HepG2 (cell line): Measurements from ENCODE around the gene NOSTRIN. TPM values are rescaled to one million over a fixed set of nuclear protein-coding genes. Genes with fewer than 3 reads are reported as not detected.

Experiments used
- ATAC-seq: fragments of 200-7000 bp; cut with Tn5 transposase; 3 replicates; pipeline ENCODE4 v1.9.1; 2020; ENCODE audit warnings: mild to moderate bottlenecking, moderate library complexity
- BruUV-seq: library from RNA; stranded (reverse); fragments of 400-500 nt; replicated peaks from 2 replicates; lab custom pipeline; 2021; lab: Mats Ljungman, UMichigan
- CTCF ChIA-PET: fragments of 300-600 bp; formaldehyde crosslinking; extraction: SDS; loops from one replicate; lab custom pipeline; 2021; ENCODE audit warnings: low total read pairs, inconsistent platforms, low intra/inter-chr PET ratio; lab: Yijun Ruan, JAX
- POLR2A ChIA-PET: fragments of 350-600 bp; sonication (Branson Sonifier 250); formaldehyde crosslinking; loops from one replicate; lab custom pipeline; 2020; ENCODE audit warnings: antibody characterized with exemption, inconsistent platforms; lab: Yijun Ruan, JAX
- DNase-seq: peaks from one replicate; pipeline ENCODE4 v3.0.0-alpha.2; 2015; ENCODE audit warnings: low spot score
- FAIRE-seq: peaks from 3 replicates; lab custom pipeline; 2011; peaks lifted over from hg19 to GRCh38; lab: Jason Lieb, UNC
- H2AFZ ChIP-seq: one replicate; pipeline ENCODE4 v1.6.1; 2011; ENCODE audit warnings: low read length, inconsistent platforms
- H3K27ac ChIP-seq: fragments of 300-600 bp; 3 replicates; pipeline ENCODE4 v1.8.0; 2011; ENCODE audit warnings: mixed run types, mild to moderate bottlenecking, mixed read lengths, low read length, inconsistent platforms; ENCODE audit not compliant: insufficient read depth; ENCODE audit errors: extremely low read length
- H3K27me3 ChIP-seq, 2 experiments: fragments of 200-600 bp in 1 of 2; 2 replicates in 1 of 2; 3 replicates in 1 of 2; pipeline versions ENCODE4 v1.6.0 to v1.8.0; 2011; ENCODE audit warnings: low read length in 2 of 2, mild to moderate bottlenecking in 2 of 2, moderate library complexity in 2 of 2, inconsistent platforms in 1 of 2; ENCODE audit not compliant: insufficient read depth in 2 of 2, control insufficient read depth in 1 of 2
- H3K36me3 ChIP-seq, 2 experiments: fragments of 200-600 bp in 1 of 2; replicated peaks in 1 of 2; 2 replicates in 1 of 2; 3 replicates in 1 of 2; pipeline versions ENCODE4 v1.5.1 to v1.8.0; 2011; ENCODE audit warnings: low read length in 2 of 2, inconsistent platforms in 1 of 2; ENCODE audit not compliant: insufficient read depth in 2 of 2, control insufficient read depth in 1 of 2
- H3K4me1 ChIP-seq: 2 replicates; pipeline ENCODE4 v1.5.1; 2012; ENCODE audit warnings: low read length, inconsistent platforms; ENCODE audit not compliant: insufficient read depth
- H3K4me2 ChIP-seq: 2 replicates; pipeline ENCODE4 v1.6.0; 2011; ENCODE audit warnings: low read depth, low read length, inconsistent platforms
- H3K4me3 ChIP-seq, 3 experiments: fragments of 200-600 bp in 1 of 3; sonication (generic), shearing (Covaris generic) in 1 of 3; replicated peaks in 1 of 3; 2 replicates each; pipeline ENCODE4 v1.5.1; 2011 to 2016; ENCODE audit warnings: low read length in 3 of 3, inconsistent platforms in 2 of 3, low read depth in 2 of 3, mild to moderate bottlenecking in 2 of 3, control low read depth in 1 of 3, mixed read lengths in 1 of 3; ENCODE audit not compliant: insufficient read depth in 1 of 3
- H3K79me2 ChIP-seq: one replicate; pipeline ENCODE4 v1.6.1; 2011; ENCODE audit warnings: low read length, inconsistent platforms; ENCODE audit not compliant: insufficient read depth
- H3K9ac ChIP-seq: 2 replicates; pipeline ENCODE4 v1.6.0; 2011; ENCODE audit warnings: mild to moderate bottlenecking, low read depth, low read length, inconsistent platforms; ENCODE audit not compliant: insufficient read depth
- H3K9me3 ChIP-seq: 2 replicates; pipeline ENCODE4 v1.5.1; 2012; ENCODE audit warnings: mild to moderate bottlenecking, low read length
- H4K20me1 ChIP-seq: 2 replicates; pipeline ENCODE4 v1.6.0; 2011; ENCODE audit warnings: inconsistent platforms, mild to moderate bottlenecking, low read length, moderate library complexity; ENCODE audit not compliant: insufficient read depth
- AHR ChIP-seq: IDR thresholded peaks from 2 replicates; pipeline ENCODE4 v1.6.1; 2018; ENCODE audit warnings: missing genetic modification reagents, missing compliant biosample characterization
- ASH2L ChIP-seq: fragments of 300-600, 200-600 bp; sonication (generic); IDR thresholded peaks from 2 replicates; pipeline ENCODE4 v1.7.0; 2017; ENCODE audit warnings: low read depth, mild to moderate bottlenecking, moderate library complexity, mixed read lengths, low read length; ENCODE audit not compliant: insufficient read length
- ATF6 ChIP-seq: sonication (generic); formaldehyde crosslinking; conservative IDR thresholded peaks from 2 replicates; pipeline ENCODE4 v1.4.0; 2020; ENCODE audit warnings: missing genetic modification reagents
- GABPB1 ChIP-seq: IDR thresholded peaks from 2 replicates; pipeline ENCODE4 v1.6.1; 2016; ENCODE audit warnings: mild to moderate bottlenecking, missing genetic modification reagents, moderate library complexity, missing compliant biosample characterization
- SKI ChIP-seq: fragments of 450-650 bp; IDR thresholded peaks from one replicate; pipeline ENCODE4 v1.6.1; 2018; ENCODE audit warnings: mild to moderate bottlenecking; ENCODE audit not compliant: partially characterized antibody
- SP140L ChIP-seq: sonication (generic); formaldehyde crosslinking; IDR thresholded peaks from 2 replicates; pipeline ENCODE4 v1.4.0; 2020; ENCODE audit warnings: missing genetic modification reagents, borderline replicate concordance
- ZNF574 ChIP-seq: sonication (generic); formaldehyde crosslinking; IDR thresholded peaks from 2 replicates; pipeline ENCODE4 v1.4.0; 2020; ENCODE audit warnings: missing genetic modification reagents
- ZNF616 ChIP-seq: sonication (generic); formaldehyde crosslinking; IDR thresholded peaks from 2 replicates; pipeline ENCODE4 v1.5.0; 2020; ENCODE audit warnings: low read depth, mild to moderate bottlenecking, missing genetic modification reagents
- ZNF839 ChIP-seq: sonication (generic); formaldehyde crosslinking; IDR thresholded peaks from 2 replicates; pipeline ENCODE4 v1.4.0; 2020; ENCODE audit warnings: missing genetic modification reagents, mild to moderate bottlenecking, borderline replicate concordance
- WGBS: methylation state at CpG from one replicate; pipeline ENCODE4 v1.1.6; 2017; ENCODE audit warnings: low lambda C conversion rate; 5-methylcytosine and 5-hydroxymethylcytosine counted together
- in situ Hi-C: cut with HindIII; loops from 2 replicates; pipeline ENCODE4 v1.10.0; 2017; ENCODE audit warnings: low pct_unique_long_range_greater_than_20kb; ENCODE audit not compliant: extremely low pct_ligation_motif_present
- intact Hi-C: fragments of 100-400 bp; cut with micrococcal nuclease; formaldehyde crosslinking; loops from one replicate; pipeline ENCODE4 v1.10.0; 2022; ENCODE audit not compliant: unreplicated experiment
- polyA plus RNA-seq, 8 experiments: library from polyadenylated mRNA; depleted of rRNA in 3 of 8; stranded (reverse) in 7 of 8; unstranded in 1 of 8; fragments of >200 nt; fragmentation: Illumina TruSeq in 4 of 8; extraction: Trizol in 4 of 8; gene quantifications; 2 replicates each; pipeline versions ENCODE4 v1.2.1 to v1.2.3, GENCODE V29; 2011 to 2016; ENCODE audit warnings: low read depth in 4 of 8, missing spikeins in 1 of 8, mixed read lengths in 1 of 8; ENCODE audit not compliant: insufficient read depth in 1 of 8
- total RNA-seq, 5 experiments: library from RNA; depleted of rRNA; stranded (reverse); fragments of >200 nt; fragmentation: Illumina TruSeq; extraction: Trizol; gene quantifications; 2 replicates each; pipeline ENCODE4 v1.2.3, GENCODE V29; 2016; ENCODE audit warnings: low read depth in 1 of 5
- TF ChIP-seq, protein P1 (sequence below): sonication (generic); formaldehyde crosslinking; IDR thresholded peaks from 2 replicates; pipeline ENCODE4 v1.8.0; 2022; ENCODE audit warnings: mild to moderate bottlenecking, missing genetic modification reagents

The NOSTRIN gene
- total and polyA plus RNA-seq, 2 of the 13 experiments (the other 11 are each of a cell fraction or from before 2014, with no cell fraction given), result 0.22 TPM

- Histone ChIP-seq H3K79me2 (peaks cover 9% of the 10 kb centered on the region), H4K20me1 (no peaks in the 10 kb centered on the region), H3K4me1 (peaks cover 7% of the 10 kb centered on the region), H3K4me2 (no peak overlapping the region), H3K36me3 (no peaks in the 10 kb centered on the region), H3K27me3 (peaks cover 0 to 5% of the 10 kb centered on the region in 2 experiments; a peak in 2 of 5 replicates), H3K9ac (no peak overlapping the region), H3K27ac (no peak overlapping the region), H2AFZ (no peak overlapping the region), H3K9me3 (no peaks in the 10 kb centered on the region), H3K4me3 (no peak overlapping the region)
- no peak for DNase-seq
- CTCF ChIA-PET, result no interaction called here
- WGBS, result 4% methylated on average over 1 of the region's 1 CpG
- no peak for ATAC-seq
- POLR2A ChIA-PET, result no interaction called here
- FAIRE-seq, result no peak
- TF ChIP-seq AHR (CRISPR knock-in tag), result no peak
- TF ChIP-seq SP140L (CRISPR knock-in tag), result no peak
- TF ChIP-seq ZNF574, result no peak
- in situ Hi-C loops, result no loop called here
- BruUV-seq, result no TSS peak
- intact Hi-C loops, result no loop called here
These were observed 91.7 kb downstream of the NOSTRIN start for GRCh38 chr2:168894101-168894500.

DNA sequence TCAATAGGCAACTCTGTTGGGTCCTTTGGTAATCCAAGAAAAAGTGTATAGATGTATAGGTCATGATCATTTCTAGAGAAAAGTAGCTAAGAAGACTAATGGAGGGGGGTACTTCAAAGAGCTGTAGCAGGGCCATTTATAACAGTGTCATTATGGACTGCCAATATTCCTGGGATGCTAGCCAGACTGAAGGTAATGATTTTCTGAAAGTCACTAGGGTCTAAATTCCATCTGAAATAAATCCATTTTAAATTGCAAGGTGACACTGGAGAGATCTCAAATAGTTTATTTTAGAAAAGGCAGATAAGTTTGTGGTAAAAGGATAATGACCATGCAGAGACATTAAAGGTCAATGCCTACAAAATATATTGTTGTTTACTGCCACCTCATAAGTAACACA lies 92.3 kb downstream of the NOSTRIN start:
- H3K9me3 ChIP-seq, result no peaks in the 10 kb centered on the region
- TF ChIP-seq GABPB1 (CRISPR knock-in tag) (no peak), SKI (no peak), ZNF616 (CRISPR knock-in tag) (no peak), ATF6 (CRISPR knock-in tag) (no peak), ASH2L (no peak), ZNF839 (CRISPR knock-in tag) (no peak)
- TF ChIP-seq, protein P1, sequence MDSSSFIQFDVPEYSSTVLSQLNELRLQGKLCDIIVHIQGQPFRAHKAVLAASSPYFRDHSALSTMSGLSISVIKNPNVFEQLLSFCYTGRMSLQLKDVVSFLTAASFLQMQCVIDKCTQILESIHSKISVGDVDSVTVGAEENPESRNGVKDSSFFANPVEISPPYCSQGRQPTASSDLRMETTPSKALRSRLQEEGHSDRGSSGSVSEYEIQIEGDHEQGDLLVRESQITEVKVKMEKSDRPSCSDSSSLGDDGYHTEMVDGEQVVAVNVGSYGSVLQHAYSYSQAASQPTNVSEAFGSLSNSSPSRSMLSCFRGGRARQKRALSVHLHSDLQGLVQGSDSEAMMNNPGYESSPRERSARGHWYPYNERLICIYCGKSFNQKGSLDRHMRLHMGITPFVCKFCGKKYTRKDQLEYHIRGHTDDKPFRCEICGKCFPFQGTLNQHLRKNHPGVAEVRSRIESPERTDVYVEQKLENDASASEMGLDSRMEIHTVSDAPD (CRISPR knock-in tag), result no peak
- TF ChIP-seq, all 625 proteins: peak for 0
- Histone ChIP-seq H3K9ac (no peak overlapping the region), H3K4me3 (no peak overlapping the region), H3K36me3 (no peaks in the 10 kb centered on the region), H3K79me2 (peaks cover 3% of the 10 kb centered on the region), H3K27me3 (peaks cover 0 to 5% of the 10 kb centered on the region in 2 experiments; a peak in 2 of 5 replicates), H3K4me2 (no peak overlapping the region), H3K27ac (no peak overlapping the region), H2AFZ (no peak overlapping the region), H3K4me1 (peaks cover under 1% of the 10 kb centered on the region; the same call in 1 of the 2 replicates), H4K20me1 (no peaks in the 10 kb centered on the region)
- in situ Hi-C loops (no loop called here), intact Hi-C loops (no loop called here)
- ATAC-seq, result no peak
- ChIA-PET POLR2A (no interaction called here), CTCF (no interaction called here)
- no peak for FAIRE-seq
- no TSS peak for BruUV-seq
- DNase-seq, result no peak
